Body of pancreas (tissue), 4 donors: Measurements from ENCODE around the gene ANXA3.

Experiments used
- CTCF ChIP-seq, 7 experiments: fragments of 450-650 bp in 4 of 7; fragments of 200-600 bp in 3 of 7; sonication (generic) in 3 of 7; IDR thresholded peaks; one replicate each; pipeline ENCODE4 v1.5.1; 2016 to 2019; ENCODE audit warnings: antibody characterized with exemption in 7 of 7
- POLR2A ChIP-seq, 3 donors: fragments of 450-650 bp; IDR thresholded peaks; one replicate each; pipeline ENCODE4 v1.6.1; 2016; ENCODE audit warnings: antibody characterized with exemption in 3 of 3, mild to moderate bottlenecking in 2 of 3

GRCh38 chr4:78544678-78545077 lies 6.9 kb upstream of the ANXA3 start:
- TF ChIP-seq CTCF (IDR thresholded peaks at IDR 0.05) = no peak
- TF ChIP-seq POLR2A (IDR thresholded peaks at IDR 0.05) = no peak
